GM20431 (cell line): ENCODE results near the gene SPRR2B.
"Not testable (repeated sequence)": the region's sequence is repeated elsewhere in the genome, so short reads cannot be mapped to it uniquely, and the experiment has no call there.

ENCODE experiments used
- in situ Hi-C: fragments of 300-500 bp; cut with MseI, MboI; formaldehyde crosslinking; loops from one replicate; pipeline ENCODE4 v1.15.0; 2020; ENCODE audit warnings: low sequenced_read_pairs; ENCODE audit not compliant: unreplicated experiment

SPRR2B gene

GRCh38 chr1:153071511-153071910 is at the start of gene SPRR2B:
Gene SPRR2B, minus strand, starts transcription at chr1:153071611. Its CDS starts 772 bp downstream, at chr1:153070839.
- in situ Hi-C loops: no loop called here

- in situ Hi-C loops: no loop called here
These were observed 49.5 kb upstream of the SPRR2B start for GRCh38 chr1:153120945-153121344.

- in situ Hi-C loops: no loop called here
These were observed 48.1 kb upstream of the SPRR2B start for GRCh38 chr1:153119491-153119971.

- in situ Hi-C loops: not testable (repeated sequence)
These were observed 43.9 kb upstream of the SPRR2B start for GRCh38 chr1:153115264-153115663.

GRCh38 chr1:153113416-153113815 is 42.0 kb upstream of the SPRR2B start, which contains the start of gene SPRR2F:
Gene SPRR2F, minus strand, starts transcription at chr1:153113516. Its CDS starts 783 bp downstream, at chr1:153112733.
- in situ Hi-C loops: no loop called here

- in situ Hi-C loops: not testable (repeated sequence)
These were observed 41.0 kb upstream of the SPRR2B start for GRCh38 chr1:153112454-153112853.

- in situ Hi-C loops: no loop called here
These were observed 28.8 kb upstream of the SPRR2B start for GRCh38 chr1:153100245-153100644.

GRCh38 chr1:153099461-153100045 is 28.1 kb upstream of the SPRR2B start:
- in situ Hi-C loops: no loop called here

- in situ Hi-C loops: no loop called here
These were observed 24.4 kb upstream of the SPRR2B start for GRCh38 chr1:153095764-153096163.

GRCh38 chr1:153094426-153094825 is 23.0 kb upstream of the SPRR2B start, which contains the start of gene SPRR2E:
Gene SPRR2E, minus strand, starts transcription at chr1:153094526. Its CDS starts 775 bp downstream, at chr1:153093751.
- in situ Hi-C loops: no loop called here

- in situ Hi-C loops: no loop called here
These were observed 16.2 kb upstream of the SPRR2B start for GRCh38 chr1:153087652-153088051.

GRCh38 chr1:153081736-153082135 is 10.3 kb upstream of the SPRR2B start:
- in situ Hi-C loops: no loop called here

GRCh38 chr1:153072806-153073726 is 1.7 kb upstream of the SPRR2B start:
- in situ Hi-C loops: no loop called here

GRCh38 chr1:153070243-153070642 is 1.2 kb downstream of the SPRR2B start:
- in situ Hi-C loops: no loop called here

GRCh38 chr1:153058826-153059784 is 12.3 kb downstream of the SPRR2B start:
- in situ Hi-C loops: no loop called here

GRCh38 chr1:153058154-153058553 is 13.3 kb downstream of the SPRR2B start:
- in situ Hi-C loops: no loop called here

- in situ Hi-C loops: no loop called here
These were observed 14.0 kb downstream of the SPRR2B start, which contains the start of gene SPRR2A for GRCh38 chr1:153057375-153057774. Gene SPRR2A, minus strand, starts transcription at chr1:153057512. Its CDS starts 777 bp downstream, at chr1:153056735.

- in situ Hi-C loops: not testable (repeated sequence)
These were observed 15.3 kb downstream of the SPRR2B start for GRCh38 chr1:153056111-153056510.

- in situ Hi-C loops: no loop called here
These were observed 22.2 kb downstream of the SPRR2B start for GRCh38 chr1:153049211-153049610.
